ENCODE results near the gene TRIO. TPM values are rescaled to one million over a fixed set of nuclear protein-coding genes. Genes with fewer than 3 reads are reported as not detected.

Gene TRIO
- polyA plus RNA-seq, 1 of the 3 experiments (the other 2 are of a cell fraction) = 229 TPM

GRCh38 chr5:14419686-14420085 is 276.5 kb downstream of the TRIO start:
- Histone ChIP-seq H3K4me1 (ENCODE audit: control insufficient read depth in 1 of 2, insufficient read depth in 2 of 2, low read depth in 1 of 2, low read length in 1 of 2) (peaks cover 65 to 76% of the 10 kb centered on the region in 2 experiments), H3K9me2 (no peaks in the 10 kb centered on the region), H3K36me3 (replicated peaks in 1 of 2; ENCODE audit: control insufficient read depth in 1 of 2, insufficient read depth in 2 of 2, low read length in 1 of 2) (peaks cover 33 to 45% of the 10 kb centered on the region in 2 experiments), H3K4me2 (peak overlapping the region; percentile 34), H3K9ac (no peak overlapping the region), H3K79me2 (ENCODE audit: insufficient read depth) (peaks cover 89% of the 10 kb centered on the region), H4K20me1 (ENCODE audit: insufficient read depth) (no peaks in the 10 kb centered on the region), H3K27ac (ENCODE audit: low read depth in 2 of 2, low read length in 1 of 2) (peak overlapping the region; percentile 98 to 100), H3F3A (replicated peaks; ENCODE audit: insufficient read depth) (peaks cover 54% of the 10 kb centered on the region), H3K4me3 (ENCODE audit: low read depth in 2 of 2, low read length in 1 of 2) (no peak overlapping the region), H3K27me3 (ENCODE audit: insufficient read depth) (no peaks in the 10 kb centered on the region), H3K9me3 (no peaks in the 10 kb centered on the region), H2AFZ (ENCODE audit: low read depth) (no peak overlapping the region)
- whole genome bisulfite sequencing (ENCODE audit: low lambda C conversion rate) = 98% methylated on average over 8 of the region's 12 CpGs
- no peak for TF ChIP-seq REST (IDR thresholded peaks at IDR 0.05; ENCODE audit: low read depth, low read length)
- no peak for TF ChIP-seq EP300 (IDR thresholded peaks at IDR 0.05; ENCODE audit: borderline replicate concordance in 1 of 2, low read depth in 1 of 2, low read length in 1 of 2)
- TF ChIP-seq NFIC (IDR thresholded peaks at IDR 0.05; ENCODE audit: borderline replicate concordance) = no peak
- no peak for TF ChIP-seq GATA2 (CRISPR knock-in tag; IDR thresholded peaks at IDR 0.05)
- no peak for DNase-seq
- CTCF ChIA-PET = interaction anchor here (0.5 to 1.7 kb wide), 5 partner anchors 8 to 229 kb away, joined by 3 to 4 read pairs (median 3); no protein-coding TSS in a partner anchor
- POLR2A ChIA-PET = no interaction called here

- peaks cover 52% of the 10 kb centered on the region for H3F3A ChIP-seq (replicated peaks; ENCODE audit: insufficient read depth)
- 37% methylated on average over 6 of the region's 7 CpGs for WGBS (ENCODE audit: low lambda C conversion rate)
- H3K9me3 ChIP-seq = no peaks in the 10 kb centered on the region
- no peak overlapping the region for H2AFZ ChIP-seq (ENCODE audit: low read depth)
- POLR2A ChIA-PET = no interaction called here
- peaks cover 89% of the 10 kb centered on the region for H3K79me2 ChIP-seq (ENCODE audit: insufficient read depth)
- no peaks in the 10 kb centered on the region for H4K20me1 ChIP-seq (ENCODE audit: insufficient read depth)
- H3K36me3 ChIP-seq (replicated peaks in 1 of 2; ENCODE audit: control insufficient read depth in 1 of 2, insufficient read depth in 2 of 2, low read length in 1 of 2) = peaks cover 28 to 39% of the 10 kb centered on the region in 2 experiments
- no peaks in the 10 kb centered on the region for H3K9me2 ChIP-seq
- CTCF ChIA-PET = interaction anchor here (0.7 to 1.7 kb wide), 5 partner anchors 8 to 228 kb away, joined by 3 to 4 read pairs (median 3); no protein-coding TSS in a partner anchor
- peaks cover 64 to 72% of the 10 kb centered on the region in 2 experiments for H3K4me1 ChIP-seq (ENCODE audit: control insufficient read depth in 1 of 2, insufficient read depth in 2 of 2, low read depth in 1 of 2, low read length in 1 of 2)
- H3K9ac ChIP-seq = no peak overlapping the region
- H3K27me3 ChIP-seq (ENCODE audit: insufficient read depth) = no peaks in the 10 kb centered on the region
- H3K27ac ChIP-seq (ENCODE audit: low read depth in 2 of 2, low read length in 1 of 2) = peak overlapping the region; percentile 98 to 100
- DNase-seq = no peak
- peak overlapping the region; percentile 34 for H3K4me2 ChIP-seq
- no peak overlapping the region for H3K4me3 ChIP-seq (ENCODE audit: low read depth in 2 of 2, low read length in 1 of 2)
- no peak for TF ChIP-seq ZBTB33 (IDR thresholded peaks at IDR 0.05; ENCODE audit: borderline replicate concordance, low read depth)
- no peak for TF ChIP-seq ELF1 (IDR thresholded peaks at IDR 0.05)
- peak; percentile 36; the same call in 1 of the 2 replicates for TF ChIP-seq MAX (IDR thresholded peaks at IDR 0.05; ENCODE audit: low read depth)
- TF ChIP-seq SMC3 (IDR thresholded peaks at IDR 0.05; ENCODE audit: low read depth, low read length) = no peak
- no peak for TF ChIP-seq JUND (IDR thresholded peaks at IDR 0.05)
- TF ChIP-seq YY1 (IDR thresholded peaks at IDR 0.05; ENCODE audit: low read depth) = no peak
- TF ChIP-seq NFIC (IDR thresholded peaks at IDR 0.05; ENCODE audit: borderline replicate concordance) = peak; percentile 90
- TF ChIP-seq RFX5 (IDR thresholded peaks at IDR 0.05; ENCODE audit: low read length) = no peak
- TF ChIP-seq GATA2 (CRISPR knock-in tag; IDR thresholded peaks at IDR 0.05) = no peak
- no peak for TF ChIP-seq FOXM1 (IDR thresholded peaks at IDR 0.05; ENCODE audit: low read depth)
- no peak for TF ChIP-seq USF1 (IDR thresholded peaks at IDR 0.05; ENCODE audit: borderline replicate concordance, low read depth)
- TF ChIP-seq RAD21 (IDR thresholded peaks at IDR 0.05; ENCODE audit: low read length) = no peak
- peak; percentile 38 to 57; a peak in 1 of 4 replicates for TF ChIP-seq EP300 (IDR thresholded peaks at IDR 0.05; ENCODE audit: borderline replicate concordance in 1 of 2, low read depth in 1 of 2, low read length in 1 of 2)
- no peak for TF ChIP-seq TAF1 (IDR thresholded peaks at IDR 0.05; ENCODE audit: borderline replicate concordance, low read depth, low read length)
- TF ChIP-seq NRF1 (IDR thresholded peaks at IDR 0.05; ENCODE audit: low read depth, low read length) = no peak
- no peak for TF ChIP-seq POLR2AphosphoS5 (IDR thresholded peaks at IDR 0.05; ENCODE audit: low read depth, low read length)
- TF ChIP-seq SIN3A (IDR thresholded peaks at IDR 0.05; ENCODE audit: borderline replicate concordance, low read depth, low read length) = 0 out of 2 replicates have a peak, but pooled peaks have one; percentile 54
Observed at GRCh38 chr5:14420101-14420811, 277.1 kb downstream of the TRIO start.
